Left ventricle myocardium inferior (tissue), 1 donor: Measurements from ENCODE around the gene CCDC167. TPM values are rescaled to one million over a fixed set of nuclear protein-coding genes. Genes with fewer than 3 reads are reported as not detected.

Experiments
- DNase-seq: peaks from one replicate; pipeline ENCODE4 v3.0.0-alpha.2; 2020
- H3K27ac ChIP-seq: fragments of 200-600 bp; replicated peaks from 2 replicates; pipeline ENCODE4 v1.8.0; 2021
- H3K27me3 ChIP-seq: fragments of 200-600 bp; 2 replicates; pipeline ENCODE4 v1.8.0; 2021; ENCODE audit warnings: low read depth
- H3K36me3 ChIP-seq: fragments of 200-600 bp; 2 replicates; pipeline ENCODE4 v1.8.0; 2021
- H3K4me1 ChIP-seq: fragments of 200-600 bp; 2 replicates; pipeline ENCODE4 v1.8.0; 2021
- H3K4me3 ChIP-seq: fragments of 200-600 bp; 2 replicates; pipeline ENCODE4 v1.8.0; 2021; ENCODE audit warnings: mild to moderate bottlenecking, moderate library complexity
- H3K9me3 ChIP-seq: fragments of 200-600 bp; replicated peaks from 2 replicates; pipeline ENCODE4 v1.8.0; 2021
- CTCF ChIP-seq: fragments of 200-600 bp; IDR thresholded peaks from 2 replicates; pipeline ENCODE4 v1.8.0; 2021; ENCODE audit warnings: antibody characterized with exemption, mild to moderate bottlenecking, borderline replicate concordance
- intact Hi-C: fragments of 100-400 bp; cut with micrococcal nuclease; formaldehyde crosslinking; loops from one replicate; pipeline ENCODE4 v1.11.0; 2022
- total RNA-seq: library from RNA; stranded (reverse); fragmentation: NEBNext Ultra II Directional; extraction: Animal tissue kit (Norgen Biotek cat#: 25700); gene quantifications from one replicate; pipeline ENCODE4 v1.2.1, GENCODE V29; 2021
- donor health status: DM: no; HTN: yes; CAD: no; lungs with severe emphysema.

Gene CCDC167
- total RNA-seq, 1 donor from 2014 or later: 28.1 TPM

GRCh38 chr6:37539171-37540028 lies 39.7 kb upstream of the CCDC167 start:
- no peak overlapping the region for H3K4me3 ChIP-seq
- intact Hi-C loops: no loop called here
- H3K9me3 ChIP-seq: no peaks in the 10 kb centered on the region
- H3K27me3 ChIP-seq: peaks cover 40% of the 10 kb centered on the region
- no peak overlapping the region for H3K27ac ChIP-seq
- TF ChIP-seq CTCF: no peak
- no peak for DNase-seq
- peaks cover 16% of the 10 kb centered on the region for H3K4me1 ChIP-seq
- no peaks in the 10 kb centered on the region for H3K36me3 ChIP-seq

GRCh38 chr6:37538107-37538506 lies 38.4 kb upstream of the CCDC167 start:
- Histone ChIP-seq H3K27me3 (peaks cover 53% of the 10 kb centered on the region), H3K27ac (no peak overlapping the region), H3K4me1 (peaks cover 16% of the 10 kb centered on the region), H3K4me3 (no peak overlapping the region), H3K36me3 (no peaks in the 10 kb centered on the region), H3K9me3 (no peaks in the 10 kb centered on the region)
- intact Hi-C loops: no loop called here
- peak; percentile 22 for TF ChIP-seq CTCF
- DNase-seq: no peak

- H3K4me1 ChIP-seq: peaks cover 16% of the 10 kb centered on the region
- peaks cover 58% of the 10 kb centered on the region for H3K27me3 ChIP-seq
- no peaks in the 10 kb centered on the region for H3K36me3 ChIP-seq
- TF ChIP-seq CTCF: no peak
- H3K27ac ChIP-seq: no peak overlapping the region
- no peak overlapping the region for H3K4me3 ChIP-seq
- no peaks in the 10 kb centered on the region for H3K9me3 ChIP-seq
- intact Hi-C loops: no loop called here
- DNase-seq: no peak
These were observed 37.9 kb upstream of the CCDC167 start for GRCh38 chr6:37537548-37537947.

GRCh38 chr6:37536491-37537190 lies 36.9 kb upstream of the CCDC167 start:
- H3K27ac ChIP-seq: no peak overlapping the region
- no peak for DNase-seq
- TF ChIP-seq CTCF: no peak
- H3K36me3 ChIP-seq: no peaks in the 10 kb centered on the region
- intact Hi-C loops: no loop called here
- peaks cover 66% of the 10 kb centered on the region for H3K27me3 ChIP-seq
- peak overlapping the region; percentile 62 for H3K4me3 ChIP-seq
- H3K4me1 ChIP-seq: peaks cover 16% of the 10 kb centered on the region
- H3K9me3 ChIP-seq: no peaks in the 10 kb centered on the region

GRCh38 chr6:37535759-37536490 lies 36.2 kb upstream of the CCDC167 start:
- Histone ChIP-seq H3K4me3 (peak overlapping the region; percentile 62), H3K27ac (no peak overlapping the region), H3K9me3 (no peaks in the 10 kb centered on the region), H3K27me3 (peaks cover 72% of the 10 kb centered on the region), H3K4me1 (peaks cover 16% of the 10 kb centered on the region), H3K36me3 (no peaks in the 10 kb centered on the region)
- intact Hi-C loops: no loop called here
- no peak for TF ChIP-seq CTCF
- no peak for DNase-seq
